ENCODE measurements around the gene ITFG1. TPM values are rescaled to one million over a fixed set of nuclear protein-coding genes. Genes with fewer than 3 reads are reported as not detected.

Gene ITFG1
- total and polyA plus RNA-seq, 2 of the 13 experiments (the other 11 are each of a cell fraction or from before 2014, with no cell fraction given): 74.5 to 150 TPM

DNA sequence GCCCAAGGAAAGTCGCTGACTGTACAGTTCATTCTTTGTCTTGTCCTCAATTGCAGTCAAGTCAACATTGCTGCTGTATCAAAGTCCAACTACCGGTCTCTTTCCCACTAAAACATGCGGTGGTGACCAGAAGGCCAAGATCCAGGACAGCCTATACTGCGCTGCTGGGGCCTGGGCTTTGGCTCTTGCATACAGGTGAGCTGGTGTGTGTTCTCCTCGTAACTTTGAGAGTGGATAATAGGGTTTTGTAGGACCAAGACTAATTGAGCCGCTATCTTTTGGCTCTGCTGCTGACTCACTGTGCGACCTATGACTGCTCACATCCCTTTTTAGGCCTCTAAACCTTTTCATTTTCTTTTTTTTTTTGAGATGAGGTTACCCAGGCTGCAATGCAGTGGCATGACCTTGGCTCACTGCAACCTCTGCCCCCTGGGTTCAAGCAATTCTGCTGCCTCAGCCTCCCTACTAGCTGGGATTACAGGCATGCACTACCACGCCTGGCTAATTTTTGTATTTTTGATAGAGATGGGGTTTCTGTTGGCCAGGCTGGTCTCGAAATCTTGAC is 38.9 kb upstream of the ITFG1 start (continued):
- TF ChIP-seq, protein P1, sequence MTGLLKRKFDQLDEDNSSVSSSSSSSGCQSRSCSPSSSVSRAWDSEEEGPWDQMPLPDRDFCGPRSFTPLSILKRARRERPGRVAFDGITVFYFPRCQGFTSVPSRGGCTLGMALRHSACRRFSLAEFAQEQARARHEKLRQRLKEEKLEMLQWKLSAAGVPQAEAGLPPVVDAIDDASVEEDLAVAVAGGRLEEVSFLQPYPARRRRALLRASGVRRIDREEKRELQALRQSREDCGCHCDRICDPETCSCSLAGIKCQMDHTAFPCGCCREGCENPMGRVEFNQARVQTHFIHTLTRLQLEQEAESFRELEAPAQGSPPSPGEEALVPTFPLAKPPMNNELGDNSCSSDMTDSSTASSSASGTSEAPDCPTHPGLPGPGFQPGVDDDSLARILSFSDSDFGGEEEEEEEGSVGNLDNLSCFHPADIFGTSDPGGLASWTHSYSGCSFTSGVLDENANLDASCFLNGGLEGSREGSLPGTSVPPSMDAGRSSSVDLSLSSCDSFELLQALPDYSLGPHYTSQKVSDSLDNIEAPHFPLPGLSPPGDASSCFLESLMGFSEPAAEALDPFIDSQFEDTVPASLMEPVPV (CRISPR knock-in tag; IDR thresholded peaks at IDR 0.05): 0 out of 2 replicates have a peak, but pooled peaks have one; percentile 56
- no peak for TF ChIP-seq ZNF446 (CRISPR knock-in tag; IDR thresholded peaks at IDR 0.05)
- peak; percentile 73 for TF ChIP-seq NCOA2 (CRISPR knock-in tag; IDR thresholded peaks at IDR 0.05)
- peak; percentile 87 for TF ChIP-seq YEATS4 (CRISPR knock-in tag; IDR thresholded peaks at IDR 0.05; ENCODE audit: borderline replicate concordance)
- TF ChIP-seq, protein P2, sequence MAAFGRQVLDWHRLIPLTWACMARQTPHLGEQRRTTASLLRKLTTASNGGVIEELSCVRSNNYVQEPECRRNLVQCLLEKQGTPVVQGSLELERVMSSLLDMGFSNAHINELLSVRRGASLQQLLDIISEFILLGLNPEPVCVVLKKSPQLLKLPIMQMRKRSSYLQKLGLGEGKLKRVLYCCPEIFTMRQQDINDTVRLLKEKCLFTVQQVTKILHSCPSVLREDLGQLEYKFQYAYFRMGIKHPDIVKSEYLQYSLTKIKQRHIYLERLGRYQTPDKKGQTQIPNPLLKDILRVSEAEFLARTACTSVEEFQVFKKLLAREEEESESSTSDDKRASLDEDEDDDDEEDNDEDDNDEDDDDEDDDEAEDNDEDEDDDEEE (CRISPR knock-in tag; IDR thresholded peaks at IDR 0.05): no peak
- peak; percentile 43; the same call in 1 of the 2 replicates for TF ChIP-seq TCF7 (IDR thresholded peaks at IDR 0.05; ENCODE audit: low read depth)
- TF ChIP-seq, protein P3, sequence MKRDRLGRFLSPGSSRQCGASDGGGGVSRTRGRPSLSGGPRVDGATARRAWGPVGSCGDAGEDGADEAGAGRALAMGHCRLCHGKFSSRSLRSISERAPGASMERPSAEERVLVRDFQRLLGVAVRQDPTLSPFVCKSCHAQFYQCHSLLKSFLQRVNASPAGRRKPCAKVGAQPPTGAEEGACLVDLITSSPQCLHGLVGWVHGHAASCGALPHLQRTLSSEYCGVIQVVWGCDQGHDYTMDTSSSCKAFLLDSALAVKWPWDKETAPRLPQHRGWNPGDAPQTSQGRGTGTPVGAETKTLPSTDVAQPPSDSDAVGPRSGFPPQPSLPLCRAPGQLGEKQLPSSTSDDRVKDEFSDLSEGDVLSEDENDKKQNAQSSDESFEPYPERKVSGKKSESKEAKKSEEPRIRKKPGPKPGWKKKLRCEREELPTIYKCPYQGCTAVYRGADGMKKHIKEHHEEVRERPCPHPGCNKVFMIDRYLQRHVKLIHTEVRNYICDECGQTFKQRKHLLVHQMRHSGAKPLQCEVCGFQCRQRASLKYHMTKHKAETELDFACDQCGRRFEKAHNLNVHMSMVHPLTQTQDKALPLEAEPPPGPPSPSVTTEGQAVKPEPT (CRISPR knock-in tag; IDR thresholded peaks at IDR 0.05; ENCODE audit: low read depth): no peak
- TF ChIP-seq, protein P4, sequence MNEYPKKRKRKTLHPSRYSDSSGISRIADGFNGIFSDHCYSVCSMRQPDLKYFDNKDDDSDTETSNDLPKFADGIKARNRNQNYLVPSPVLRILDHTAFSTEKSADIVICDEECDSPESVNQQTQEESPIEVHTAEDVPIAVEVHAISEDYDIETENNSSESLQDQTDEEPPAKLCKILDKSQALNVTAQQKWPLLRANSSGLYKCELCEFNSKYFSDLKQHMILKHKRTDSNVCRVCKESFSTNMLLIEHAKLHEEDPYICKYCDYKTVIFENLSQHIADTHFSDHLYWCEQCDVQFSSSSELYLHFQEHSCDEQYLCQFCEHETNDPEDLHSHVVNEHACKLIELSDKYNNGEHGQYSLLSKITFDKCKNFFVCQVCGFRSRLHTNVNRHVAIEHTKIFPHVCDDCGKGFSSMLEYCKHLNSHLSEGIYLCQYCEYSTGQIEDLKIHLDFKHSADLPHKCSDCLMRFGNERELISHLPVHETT (CRISPR knock-in tag; conservative IDR thresholded peaks at IDR 0.05): 0 out of 2 replicates have a peak, but pooled peaks have one; percentile 20
- TF ChIP-seq IKZF4 (CRISPR knock-in tag; IDR thresholded peaks at IDR 0.05; ENCODE audit: borderline replicate concordance, low read depth, not compliant biosample characterization): no peak
- TF ChIP-seq ZNF816 (CRISPR knock-in tag; IDR thresholded peaks at IDR 0.05; ENCODE audit: borderline replicate concordance): 0 out of 2 replicates have a peak, but pooled peaks have one; percentile 57
- TF ChIP-seq ZNF207 (IDR thresholded peaks at IDR 0.05; ENCODE audit: borderline replicate concordance): no peak
- peak; percentile 57; the same call in 1 of the 2 replicates for TF ChIP-seq KDM1A (CRISPR knock-in tag; IDR thresholded peaks at IDR 0.05)
- TF ChIP-seq, protein P5, sequence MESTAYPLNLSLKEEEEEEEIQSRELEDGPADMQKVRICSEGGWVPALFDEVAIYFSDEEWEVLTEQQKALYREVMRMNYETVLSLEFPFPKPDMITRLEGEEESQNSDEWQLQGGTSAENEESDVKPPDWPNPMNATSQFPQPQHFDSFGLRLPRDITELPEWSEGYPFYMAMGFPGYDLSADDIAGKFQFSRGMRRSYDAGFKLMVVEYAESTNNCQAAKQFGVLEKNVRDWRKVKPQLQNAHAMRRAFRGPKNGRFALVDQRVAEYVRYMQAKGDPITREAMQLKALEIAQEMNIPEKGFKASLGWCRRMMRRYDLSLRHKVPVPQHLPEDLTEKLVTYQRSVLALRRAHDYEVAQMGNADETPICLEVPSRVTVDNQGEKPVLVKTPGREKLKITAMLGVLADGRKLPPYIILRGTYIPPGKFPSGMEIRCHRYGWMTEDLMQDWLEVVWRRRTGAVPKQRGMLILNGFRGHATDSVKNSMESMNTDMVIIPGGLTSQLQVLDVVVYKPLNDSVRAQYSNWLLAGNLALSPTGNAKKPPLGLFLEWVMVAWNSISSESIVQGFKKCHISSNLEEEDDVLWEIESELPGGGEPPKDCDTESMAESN (CRISPR knock-in tag; conservative IDR thresholded peaks at IDR 0.05): peak; percentile 65; the same call in 1 of the 2 replicates
- peak; percentile 95 for TF ChIP-seq HNF4G (IDR thresholded peaks at IDR 0.05; ENCODE audit: borderline replicate concordance, low read depth, low read length)
- peak; percentile 91; the same call in 1 of the 2 replicates for TF ChIP-seq HNF4G (CRISPR knock-in tag; IDR thresholded peaks at IDR 0.05; ENCODE audit: borderline replicate concordance, low read depth)
- TF ChIP-seq STAT5B (CRISPR knock-in tag; IDR thresholded peaks at IDR 0.05): no peak
- TF ChIP-seq ARNT2 (CRISPR knock-in tag; IDR thresholded peaks at IDR 0.05; ENCODE audit: low read depth): no peak; the same call in 1 of the 2 replicates
- peak; percentile 59; the same call in 1 of the 2 replicates for TF ChIP-seq ZNF136 (CRISPR knock-in tag; IDR thresholded peaks at IDR 0.05; ENCODE audit: low read depth)
- no peak for TF ChIP-seq JUNB (CRISPR knock-in tag; IDR thresholded peaks at IDR 0.05; ENCODE audit: borderline replicate concordance)
- peak; percentile 92 for TF ChIP-seq RXRB (CRISPR knock-in tag; IDR thresholded peaks at IDR 0.05; ENCODE audit: borderline replicate concordance)
- no peak for TF ChIP-seq FLYWCH1 (CRISPR knock-in tag; IDR thresholded peaks at IDR 0.05)
- peak; percentile 89 for TF ChIP-seq SOX5 (CRISPR knock-in tag; IDR thresholded peaks at IDR 0.05; ENCODE audit: borderline replicate concordance)
- peak; percentile 94 for TF ChIP-seq GATAD2A (CRISPR knock-in tag; IDR thresholded peaks at IDR 0.05)

Measured in HepG2 (cell line).